GM03348 (cell line): ENCODE data around the gene ARPC5.
A peak's percentile ranks its signal among the peaks of the same experiment; 100 is the strongest.
"Not testable (repeated sequence)": the region's sequence is repeated elsewhere in the genome, so short reads cannot be mapped to it uniquely, and the experiment has no call there.

Experiments used
- DNase-seq: peaks from one replicate; pipeline ENCODE4 v3.0.0; 2012; ENCODE audit warnings: low spot score

ARPC5 gene

DNA sequence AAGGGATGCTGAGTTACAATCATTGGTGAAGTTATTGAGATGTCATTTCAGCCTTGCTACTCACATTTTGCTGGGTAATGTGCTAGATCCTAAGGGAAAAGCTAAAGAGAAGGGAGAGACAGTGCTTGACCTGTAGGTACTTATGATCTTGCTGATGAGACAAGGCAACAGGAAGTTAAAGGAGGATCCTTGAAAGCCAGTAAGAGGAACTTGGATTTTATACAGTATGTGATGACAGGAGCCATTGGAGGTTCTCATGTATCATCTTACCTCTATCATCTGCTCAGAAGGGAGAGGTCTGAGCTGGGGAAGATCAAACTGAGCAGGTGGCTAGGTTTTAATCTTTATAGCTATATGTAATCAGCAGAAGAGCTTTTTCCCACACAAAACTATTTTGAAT lies 11.2 kb upstream of the ARPC5 start:
- no peak for DNase-seq

DNA sequence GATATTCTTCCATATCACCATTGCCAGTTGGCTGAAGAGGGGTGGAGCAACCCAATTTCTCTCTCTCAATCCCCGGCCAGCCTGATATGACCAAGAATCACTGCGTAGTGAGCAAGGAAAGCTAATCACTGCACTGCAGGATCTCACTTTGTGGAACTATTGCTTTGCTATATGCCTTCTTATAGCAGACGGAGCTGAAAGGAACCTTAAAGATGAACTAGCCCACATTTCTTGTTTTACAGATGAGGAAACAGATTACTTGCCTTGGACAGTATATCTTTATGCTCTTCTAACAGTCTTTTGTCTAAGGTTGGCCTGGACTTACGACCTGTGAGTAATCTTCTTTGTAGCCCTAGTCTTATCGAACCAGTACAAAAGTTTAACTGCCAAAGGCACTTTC lies 9.9 kb upstream of the ARPC5 start:
- DNase-seq: no peak

DNA sequence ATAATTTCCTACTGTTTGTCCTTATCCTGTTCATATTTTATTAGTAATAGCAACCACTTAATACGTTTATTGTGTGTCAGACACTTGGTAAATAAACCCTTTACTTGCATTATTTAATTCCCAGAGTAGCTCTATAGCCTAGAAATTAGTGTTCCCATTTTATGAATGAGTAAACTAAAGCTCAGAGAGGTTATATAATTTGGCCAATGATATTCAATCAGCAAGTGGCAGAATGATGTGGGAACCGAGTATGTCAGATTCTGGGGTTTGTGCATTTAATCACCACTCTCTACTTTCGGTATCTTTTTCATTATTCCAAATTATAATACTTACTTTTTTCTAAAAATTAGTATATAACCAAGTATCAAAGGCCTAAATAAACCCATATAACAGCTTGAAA lies 6.6 kb upstream of the ARPC5 start:
- no peak for DNase-seq

DNA sequence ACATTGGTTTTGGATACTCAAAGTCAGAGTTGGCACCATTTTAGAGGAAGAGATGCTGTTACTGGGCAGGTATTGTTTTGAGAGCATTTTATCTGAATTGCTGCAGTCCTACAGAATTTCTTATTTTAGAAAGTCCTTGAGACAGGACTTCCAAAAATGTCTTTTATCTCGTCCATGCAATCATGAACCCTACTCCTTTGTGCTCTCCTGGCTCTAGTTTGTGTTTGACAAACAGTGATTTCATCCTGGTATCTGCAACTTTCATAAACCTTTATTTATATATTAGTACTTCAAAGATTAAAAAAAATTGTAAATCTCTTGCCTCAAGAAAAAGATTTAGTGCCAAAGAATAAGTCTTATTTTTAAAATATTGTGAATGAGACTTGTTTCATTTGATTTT lies 4.6 kb upstream of the ARPC5 start:
- DNase-seq: no peak

DNA sequence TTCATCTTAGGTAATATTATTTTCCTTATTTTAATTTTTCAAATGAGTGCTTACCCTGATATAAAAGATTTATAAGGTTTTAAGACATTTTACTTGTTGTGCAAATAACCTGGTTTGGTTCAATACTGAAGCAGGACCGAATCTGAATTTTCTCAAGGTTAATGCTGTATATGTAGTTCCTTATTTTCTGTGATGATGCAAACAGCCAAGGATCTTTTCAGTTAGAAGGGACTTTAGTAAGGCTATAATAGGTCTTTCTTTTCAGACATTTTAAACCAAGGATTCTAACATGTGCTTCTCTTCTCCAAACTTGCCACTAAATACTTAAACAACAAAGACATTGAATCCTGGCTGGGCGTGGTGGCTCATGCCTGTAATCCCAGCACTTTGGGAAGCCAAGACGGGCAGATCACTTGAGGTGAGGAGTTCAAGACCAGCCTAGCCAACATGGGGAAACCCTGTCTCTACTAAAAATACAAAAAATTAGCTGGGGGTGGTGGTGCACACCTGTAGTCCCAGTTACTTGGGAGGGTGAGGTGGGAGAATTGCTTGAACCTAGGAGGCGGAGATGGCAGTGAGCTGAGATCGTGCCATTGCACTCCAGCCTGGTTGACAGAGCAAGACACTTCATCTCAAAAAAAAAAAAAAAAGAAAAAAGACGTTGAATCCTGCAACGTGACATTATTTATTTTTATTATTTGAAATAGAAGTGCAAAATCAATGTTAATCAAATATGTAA lies 3.2 kb upstream of the ARPC5 start:
- DNase-seq: no peak

DNA sequence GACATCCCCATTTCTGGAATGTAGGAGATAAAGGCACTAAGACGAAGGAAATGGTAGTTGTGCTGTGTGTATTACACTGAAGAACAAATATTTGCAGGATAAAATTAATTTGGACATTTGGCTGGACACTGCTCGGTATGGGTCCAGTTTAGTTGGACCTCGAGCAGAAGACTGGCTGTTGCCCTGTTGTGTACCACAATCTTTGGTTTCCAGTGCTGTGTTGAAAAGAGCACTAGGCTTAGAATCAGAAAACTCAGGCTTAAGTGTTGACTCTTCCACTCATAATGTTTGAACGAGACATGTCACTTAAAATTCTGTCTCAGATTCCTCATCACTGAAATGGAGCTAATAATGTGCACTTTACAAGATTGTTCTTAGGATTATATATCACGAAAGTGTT lies 1.2 kb upstream of the ARPC5 start:
- no peak for DNase-seq

DNA sequence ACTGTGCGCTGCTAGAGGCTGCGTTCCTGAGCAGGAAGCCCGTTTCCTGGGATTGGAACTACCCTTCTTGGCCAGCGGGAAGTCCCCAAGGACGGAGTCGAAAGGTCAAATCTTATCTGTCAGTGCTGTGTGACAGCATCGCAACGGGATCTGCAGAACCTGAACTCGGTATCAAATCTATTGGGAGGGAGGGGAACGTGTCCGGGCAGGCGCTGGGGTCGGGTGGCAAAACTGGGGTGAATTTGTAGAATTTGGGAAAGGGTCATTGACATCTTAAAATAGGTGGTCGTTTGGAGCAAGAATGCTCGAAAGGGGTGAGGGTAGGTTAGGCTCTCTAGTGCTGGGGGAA lies 725 bp upstream of the ARPC5 start:
- no peak for DNase-seq

DNA sequence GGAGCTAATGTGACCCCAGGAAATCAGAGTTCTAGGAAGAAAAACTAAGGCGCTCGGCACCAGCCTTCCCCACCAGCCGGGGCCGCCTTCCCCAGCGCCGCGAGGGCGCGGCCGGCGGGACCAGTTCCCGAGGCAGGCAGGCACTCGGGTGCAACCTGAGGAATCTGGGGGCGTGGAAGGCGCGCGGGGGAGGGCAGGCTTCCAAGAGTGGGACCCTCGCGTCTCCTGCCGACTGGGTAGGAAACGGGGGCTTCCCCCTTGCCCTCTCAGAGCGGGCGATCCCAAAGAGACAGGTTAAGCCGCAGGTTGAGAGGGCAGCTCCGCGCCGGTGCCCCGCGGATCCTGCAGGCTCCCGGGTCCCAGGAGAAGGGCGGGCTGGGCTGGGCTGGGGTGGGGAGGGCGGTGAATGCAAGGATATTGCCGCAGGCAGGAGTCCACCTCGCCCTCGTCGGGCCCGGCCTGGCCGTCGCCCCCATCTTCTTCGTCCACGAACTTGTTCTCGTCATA lies 431 bp downstream of the ARPC5 start:
- peak; percentile 59 for DNase-seq

DNA sequence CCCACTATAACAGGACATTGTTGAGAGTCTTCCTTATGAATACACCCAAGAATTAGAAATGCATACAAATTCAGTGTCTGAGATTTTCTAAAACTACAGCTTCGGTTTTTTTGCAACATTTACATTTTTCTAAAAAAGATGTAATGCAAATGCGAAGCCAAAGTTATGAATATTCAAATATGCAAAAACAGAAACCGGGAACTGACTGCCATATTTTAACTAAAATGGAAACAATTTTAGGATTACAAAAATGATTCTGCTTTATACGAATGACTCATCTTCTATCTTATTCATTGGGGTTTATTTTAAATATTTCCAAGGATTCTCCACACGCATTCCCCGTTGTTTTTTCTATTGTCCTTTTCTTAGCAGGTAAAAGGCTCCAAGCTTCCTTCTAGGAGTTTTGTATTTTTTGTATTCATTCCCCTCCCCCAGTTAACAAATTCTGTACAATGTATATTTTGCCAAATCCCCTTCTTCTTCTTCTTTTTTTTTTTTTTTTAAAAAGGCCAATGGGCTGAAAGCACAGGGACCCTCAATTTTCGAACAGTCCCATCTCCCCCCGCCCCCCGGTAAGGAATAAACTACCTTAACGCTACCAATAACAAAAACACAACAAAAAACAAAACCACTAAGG lies 1.0 kb downstream of the ARPC5 start:
- no peak for DNase-seq

DNA sequence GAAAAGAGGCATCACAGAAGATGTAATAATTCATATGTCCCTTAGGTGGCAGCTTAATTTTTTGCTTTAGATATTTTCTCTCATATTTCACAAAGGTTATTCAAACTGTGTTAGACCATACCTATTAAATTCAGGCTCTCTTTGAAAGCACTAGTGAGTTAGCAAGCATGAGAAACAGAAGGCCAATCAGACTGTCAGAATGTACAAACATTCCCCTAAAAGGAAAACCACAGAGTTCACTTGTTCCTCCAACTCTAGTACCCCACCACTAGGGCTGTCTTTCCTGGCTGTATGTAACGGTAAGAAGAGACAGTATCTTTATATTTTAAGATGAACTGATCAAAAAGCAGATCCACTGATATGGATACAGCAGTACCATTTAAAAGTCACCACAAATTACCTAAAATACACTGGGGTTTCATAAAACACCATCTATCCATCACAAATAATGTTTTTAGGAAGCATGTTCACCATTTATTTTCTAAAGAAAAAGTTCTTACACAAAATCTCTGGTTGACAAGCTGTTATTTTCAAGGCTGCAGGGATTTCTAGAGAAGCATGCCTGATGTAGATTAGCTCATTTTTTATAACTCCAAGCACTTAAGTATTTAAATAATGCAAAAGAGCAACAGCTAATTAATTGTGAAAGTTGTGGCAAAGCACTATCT lies 1.8 kb downstream of the ARPC5 start:
- peak; percentile 59 for DNase-seq

DNA sequence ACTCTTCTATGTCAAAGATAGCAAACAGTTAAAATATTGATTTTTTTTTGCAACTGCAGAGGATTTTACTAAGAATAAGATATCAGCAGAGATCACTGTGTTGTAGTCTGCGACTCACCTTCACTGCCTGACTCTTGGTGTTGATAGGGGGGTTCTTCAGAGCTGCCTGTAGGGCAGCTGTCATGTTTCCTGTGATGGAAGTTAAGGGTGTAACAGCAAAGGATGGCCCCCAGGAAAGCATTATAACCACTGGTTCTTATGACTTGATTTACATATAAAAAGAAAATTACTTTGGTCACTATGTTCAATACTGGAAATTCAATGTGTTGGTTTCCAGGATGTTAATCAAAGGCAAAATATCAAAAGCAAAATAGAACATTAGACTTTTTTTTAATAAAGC lies 2.6 kb downstream of the ARPC5 start:
- no peak for DNase-seq

DNA sequence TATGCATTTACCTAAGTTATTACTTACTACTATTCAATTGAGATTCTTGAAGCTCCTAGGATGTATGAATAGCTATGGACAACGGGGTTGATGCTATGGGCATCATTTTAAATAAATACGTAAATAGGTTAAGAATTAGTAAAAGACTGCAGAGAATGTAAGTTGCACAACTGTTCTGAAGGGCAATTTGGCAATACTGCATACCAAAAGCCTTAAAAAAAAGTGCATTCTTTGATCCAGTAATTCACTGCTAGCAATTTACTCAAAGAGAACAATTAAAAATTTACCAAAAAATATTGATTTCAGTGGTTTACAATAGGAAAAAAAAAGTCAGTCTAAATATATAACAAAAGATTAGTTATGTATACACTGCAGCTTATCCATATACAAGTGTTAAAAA lies 3.5 kb downstream of the ARPC5 start:
- DNase-seq: peak; percentile 40

DNA sequence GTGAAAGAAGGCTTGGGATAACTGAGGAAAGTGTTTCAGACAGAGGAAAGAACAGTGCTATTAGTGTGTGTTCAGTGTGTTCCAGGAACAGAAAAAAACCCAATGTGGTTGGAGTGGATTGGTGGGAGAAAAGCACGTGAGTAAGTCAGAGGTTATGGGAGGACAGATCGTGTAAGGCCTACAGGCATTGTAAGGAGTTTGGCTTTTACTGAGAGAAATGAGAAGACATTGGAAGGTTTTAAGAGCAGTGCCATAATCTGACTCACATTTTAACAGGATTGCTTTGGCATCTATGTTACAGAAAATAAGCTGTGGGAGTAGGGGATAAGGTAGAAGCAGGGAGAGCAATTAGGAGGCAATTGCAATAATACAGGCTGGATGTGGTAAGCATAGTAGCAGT lies 4.8 kb downstream of the ARPC5 start:
- peak; percentile 43 for DNase-seq

DNA sequence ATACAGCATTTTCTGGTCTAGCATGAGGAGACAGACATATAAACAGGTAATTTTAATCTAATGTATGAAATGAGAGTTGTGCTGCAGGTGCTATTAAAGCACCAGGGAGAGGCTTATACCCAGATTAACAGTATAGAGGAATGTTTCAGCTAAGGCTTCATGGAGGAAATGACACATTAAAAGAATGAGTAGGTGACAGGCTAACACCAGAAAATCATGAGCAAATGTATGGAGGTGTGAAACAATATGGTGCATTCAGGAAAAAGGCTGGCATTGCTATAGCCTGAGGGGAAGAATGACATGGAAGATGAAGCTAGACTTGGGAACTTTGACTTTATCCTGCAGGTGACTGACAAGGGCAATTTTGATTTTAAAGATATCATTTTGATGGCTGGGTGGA lies 7.0 kb downstream of the ARPC5 start:
- no peak for DNase-seq

DNA sequence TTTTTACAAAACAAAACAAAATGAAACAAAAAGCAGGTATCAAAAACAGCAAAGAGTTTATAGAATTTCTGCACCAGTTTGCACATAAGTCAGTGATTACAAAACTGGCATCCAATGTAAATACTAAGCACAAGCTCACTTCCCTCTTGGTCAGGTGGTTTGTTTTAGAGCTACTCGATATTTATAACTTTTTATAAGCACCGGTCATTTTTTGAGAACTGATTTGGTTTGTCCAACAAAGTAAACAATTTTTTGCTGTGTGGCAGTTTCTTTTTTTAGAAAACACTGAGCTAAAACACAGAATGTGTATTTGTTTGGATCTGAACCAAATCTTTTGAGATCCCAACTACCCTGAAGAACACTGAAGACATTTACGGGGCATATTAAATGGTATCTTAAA lies 9.3 kb downstream of the ARPC5 start:
- not testable (repeated sequence) for DNase-seq

DNA sequence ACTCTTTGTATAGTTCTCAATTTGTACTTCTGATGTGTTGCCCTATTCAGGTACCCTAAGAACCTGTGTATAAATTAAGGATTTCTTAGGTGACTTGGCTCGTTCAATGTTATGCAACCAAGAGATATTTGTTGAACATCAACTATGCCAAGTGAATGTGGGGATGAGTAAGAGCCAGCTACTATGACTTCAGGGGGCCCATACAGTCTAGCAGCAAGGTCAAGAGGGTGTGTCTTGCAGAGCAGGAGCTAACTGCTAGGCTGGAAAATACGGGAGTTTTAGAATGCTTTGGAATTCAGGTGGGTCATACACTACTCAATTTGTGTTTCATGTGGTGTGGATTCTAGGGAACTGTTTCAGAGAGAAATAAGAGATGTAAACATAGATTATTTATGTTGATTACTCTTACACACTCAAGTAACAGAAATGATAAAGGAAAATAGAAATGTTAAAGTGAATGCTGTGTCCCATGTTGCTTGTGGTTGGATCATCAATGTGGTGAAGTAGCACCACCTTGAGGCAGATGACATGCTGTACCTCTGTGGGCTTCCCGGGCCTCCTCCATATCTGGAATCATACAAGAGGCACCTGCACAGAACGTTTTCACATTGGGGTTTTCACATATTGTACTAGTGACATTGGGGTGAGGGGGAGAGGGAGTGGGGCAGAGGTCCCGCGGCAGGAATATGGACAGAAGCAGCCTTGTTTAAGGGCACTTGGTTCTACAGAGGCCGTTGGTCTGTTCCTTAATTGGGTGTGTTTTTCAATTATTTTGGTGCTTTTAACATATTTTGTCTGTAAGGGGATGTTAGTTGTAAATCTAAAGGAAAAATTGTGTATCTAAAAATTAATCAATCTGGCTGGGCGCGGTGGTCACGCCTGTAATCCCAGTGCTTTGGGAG lies 12.4 kb downstream of the ARPC5 start:
- peak; percentile 56 for DNase-seq

DNA sequence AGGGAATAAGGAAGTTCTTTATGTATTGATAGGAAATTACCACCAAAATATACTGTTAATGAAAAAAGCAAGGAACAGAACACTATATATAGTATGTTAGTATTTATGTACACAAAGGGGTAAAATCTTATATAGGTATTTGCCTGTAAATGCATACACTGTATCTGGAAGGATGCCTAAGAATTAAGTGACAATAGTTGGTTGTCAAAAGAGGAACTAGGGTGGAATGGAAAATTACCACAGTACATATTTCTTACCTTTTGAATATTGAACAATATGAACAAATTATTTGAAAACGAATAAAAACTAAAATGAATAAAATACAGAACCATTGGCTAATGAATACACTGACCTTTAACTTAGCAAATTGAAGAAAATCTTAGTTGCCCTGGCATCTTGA lies 13.6 kb downstream of the ARPC5 start:
- DNase-seq: no peak

DNA sequence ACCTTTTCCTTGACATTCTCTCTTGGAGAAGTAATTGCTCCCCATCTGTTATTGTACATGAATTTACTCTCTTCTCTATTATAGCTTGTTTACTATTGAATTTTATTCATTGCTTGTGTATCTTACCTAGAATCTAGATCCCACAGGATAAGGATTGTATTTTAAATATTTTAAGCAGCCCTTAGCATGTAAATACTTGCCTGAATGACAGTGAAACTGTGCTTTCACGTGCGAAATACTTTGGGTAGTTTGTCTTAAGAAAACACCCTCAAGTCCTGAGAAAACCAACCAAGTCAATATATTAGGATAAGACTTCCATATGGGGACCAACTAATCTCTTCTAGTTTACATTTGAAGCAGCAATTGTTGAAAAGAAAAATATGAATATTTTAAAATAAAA lies 15.3 kb downstream of the ARPC5 start:
- no peak for DNase-seq

DNA sequence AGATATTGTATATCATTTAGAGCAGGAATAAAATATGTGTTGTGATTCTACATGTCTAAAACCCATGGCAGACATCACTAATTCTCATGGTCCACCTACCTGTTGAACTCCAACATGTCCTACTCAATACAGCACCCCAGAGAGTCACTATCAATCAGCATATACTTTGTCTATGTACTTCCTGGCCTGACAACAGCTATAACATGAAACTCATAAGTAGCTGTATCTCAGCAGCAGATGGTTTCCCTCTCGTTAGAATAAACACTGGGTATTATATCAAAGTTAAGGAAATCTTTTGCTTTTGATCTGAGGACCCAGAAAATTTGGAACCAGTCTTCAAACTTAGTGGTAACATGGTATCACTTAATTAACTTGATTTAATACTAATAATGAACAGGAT lies 15.8 kb downstream of the ARPC5 start:
- DNase-seq: no peak

DNA sequence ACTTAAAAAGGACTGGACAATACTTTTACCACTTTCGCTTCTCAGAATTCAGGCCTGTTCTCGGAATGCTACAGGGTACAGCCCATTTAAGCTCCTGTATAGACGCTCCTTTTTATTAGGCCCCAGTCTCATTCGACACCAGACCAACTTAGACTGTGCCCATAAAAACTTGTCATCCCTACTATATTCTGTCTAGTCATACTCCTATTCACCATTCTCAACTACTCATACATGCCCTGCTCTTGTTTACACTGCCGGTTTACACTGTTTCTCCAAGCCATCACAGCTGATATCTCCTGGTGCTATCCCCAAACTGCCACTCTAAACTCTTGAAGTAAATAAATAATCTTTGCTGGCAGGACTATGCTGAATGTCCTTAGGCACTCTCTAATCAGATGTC lies 17.4 kb downstream of the ARPC5 start:
- DNase-seq: not testable (repeated sequence)

DNA sequence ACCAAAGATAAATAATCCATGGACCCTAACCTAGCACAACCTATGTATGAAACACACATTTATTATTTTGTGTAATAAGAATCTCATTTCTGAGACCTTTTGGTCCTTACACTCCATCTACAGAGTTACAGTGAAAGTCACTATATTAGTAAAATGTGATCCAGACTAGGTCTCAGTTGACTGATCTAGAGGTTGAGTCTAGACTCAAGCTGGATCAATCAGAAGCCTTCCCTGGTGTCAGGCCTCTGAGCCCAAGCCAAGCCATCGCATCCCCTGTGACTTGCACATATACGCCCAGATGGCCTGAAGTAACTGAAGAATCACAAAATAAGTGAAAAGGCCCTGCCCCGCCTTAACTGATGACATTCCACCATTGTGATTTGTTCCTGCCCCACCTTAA lies 22.6 kb downstream of the ARPC5 start:
- not testable (repeated sequence) for DNase-seq

DNA sequence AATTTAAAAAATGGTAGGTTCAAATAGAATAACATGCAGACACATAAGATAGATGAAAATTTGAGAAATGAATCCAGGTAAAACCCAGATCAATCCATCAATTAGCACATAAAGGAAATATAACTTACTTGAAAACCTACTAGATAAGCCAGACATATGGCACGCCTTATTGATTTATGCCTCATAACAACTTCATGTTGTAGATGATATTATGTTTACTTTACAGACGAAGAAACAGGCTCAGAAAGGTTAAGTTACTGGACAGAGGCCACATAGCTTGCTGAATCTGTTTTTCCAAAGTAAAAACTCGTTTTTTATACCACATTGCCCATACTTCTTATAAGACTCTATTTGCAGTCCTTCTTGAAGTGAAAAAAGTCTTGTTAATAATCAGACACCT lies 23.2 kb downstream of the ARPC5 start:
- no peak for DNase-seq
